Midbrain (tissue), 1 donor: ENCODE measurements around the gene SEPHS1.
"Not testable (repeated sequence)": the region's sequence is repeated elsewhere in the genome, so short reads cannot be mapped to it uniquely, and the experiment has no call there.

Source experiments
- DNase-seq: peaks from one replicate; lab custom pipeline; 2025; lab: John Stamatoyannopoulos, UW

SEPHS1 gene

GRCh38 chr10:13282348-13282747, 65.7 kb downstream of the SEPHS1 start:
- DNase-seq = not testable (repeated sequence)

- peak; percentile 4 for DNase-seq
Observed at GRCh38 chr10:13276749-13277365, 71.2 kb downstream of the SEPHS1 start.

GRCh38 chr10:13276146-13276545, 71.9 kb downstream of the SEPHS1 start:
- DNase-seq = not testable (repeated sequence)

GRCh38 chr10:13272164-13272571, 75.9 kb downstream of the SEPHS1 start:
- DNase-seq = peak; percentile 82

GRCh38 chr10:13271552-13272163, 76.4 kb downstream of the SEPHS1 start:
- no peak for DNase-seq

- DNase-seq = no peak
Observed at GRCh38 chr10:13270877-13271551, 77.1 kb downstream of the SEPHS1 start.

- DNase-seq = no peak
Observed at GRCh38 chr10:13268841-13269240, 79.3 kb downstream of the SEPHS1 start.

GRCh38 chr10:13268310-13268709, 79.8 kb downstream of the SEPHS1 start:
- DNase-seq = no peak
